Endothelial cell (in vitro differentiated cells): ENCODE measurements around the gene TFDP1. TPM values are rescaled to one million over a fixed set of nuclear protein-coding genes. Genes with fewer than 3 reads are reported as not detected.
"Not testable (repeated sequence)": the region's sequence is repeated elsewhere in the genome, so short reads cannot be mapped to it uniquely, and the experiment has no call there.

Experiments used
- DNase-seq: peaks from one replicate; pipeline ENCODE4 v3.0.0; 2021; ENCODE audit warnings: low spot score
- H3K27ac Mint-ChIP-seq: one replicate; pipeline ENCODE4 v1.8.0; 2021; ENCODE audit warnings: mixed read lengths, inconsistent platforms; ENCODE audit not compliant: unreplicated experiment
- H3K27me3 Mint-ChIP-seq: one replicate; pipeline ENCODE4 v1.8.0; 2021; ENCODE audit warnings: mild to moderate bottlenecking, moderate library complexity, mixed read lengths, inconsistent platforms; ENCODE audit not compliant: unreplicated experiment
- H3K36me3 Mint-ChIP-seq: one replicate; pipeline ENCODE4 v1.8.0; 2021; ENCODE audit warnings: mild to moderate bottlenecking, low read depth, mixed read lengths, inconsistent platforms; ENCODE audit not compliant: unreplicated experiment
- H3K4me1 Mint-ChIP-seq: one replicate; pipeline ENCODE4 v1.8.0; 2021; ENCODE audit warnings: mild to moderate bottlenecking, mixed read lengths, inconsistent platforms; ENCODE audit not compliant: unreplicated experiment
- H3K4me3 Mint-ChIP-seq: one replicate; pipeline ENCODE4 v1.8.0; 2021; ENCODE audit warnings: mild to moderate bottlenecking, mixed read lengths, inconsistent platforms; ENCODE audit not compliant: unreplicated experiment
- H3K9me3 Mint-ChIP-seq: one replicate; pipeline ENCODE4 v1.8.0; 2021; ENCODE audit warnings: mixed read lengths, inconsistent platforms; ENCODE audit not compliant: unreplicated experiment
- CTCF ChIP-seq: fragments of 200-600 bp; sonication (generic); IDR thresholded peaks from one replicate; pipeline ENCODE4 v1.5.0; 2021; ENCODE audit warnings: antibody characterized with exemption; ENCODE audit not compliant: unreplicated experiment
- total RNA-seq: library from RNA; stranded (reverse); fragmentation: NEBNext Ultra II Directional; extraction: Animal tissue kit (Norgen Biotek cat#: 25700); gene quantifications from one replicate; pipeline ENCODE4 v1.2.1, GENCODE V29; 2021; ENCODE audit not compliant: unreplicated experiment

Gene TFDP1
- total RNA-seq, 1 donor from 2014 or later, result 65.8 TPM

GRCh38 chr13:113623491-113624234 is 39.1 kb downstream of the TFDP1 start:
- Mint-ChIP-seq H3K27ac (no peak overlapping the region), H3K36me3 (peaks cover 56% of the 10 kb centered on the region)
- no peak for DNase-seq

GRCh38 chr13:113624235-113624587 is 39.7 kb downstream of the TFDP1 start:
- Mint-ChIP-seq H3K27ac (no peak overlapping the region), H3K27me3 (peaks cover 6% of the 10 kb centered on the region), H3K36me3 (peaks cover 56% of the 10 kb centered on the region), H3K4me3 (peak overlapping the region; percentile 59), H3K4me1 (peaks cover 19% of the 10 kb centered on the region), H3K9me3 (no peaks in the 10 kb centered on the region)
- TF ChIP-seq CTCF, result no peak
- no peak for DNase-seq

More at GRCh38 chr13:113623491-113624234, 39.1 kb downstream of the TFDP1 start:
- no peak for TF ChIP-seq CTCF
- H3K9me3 Mint-ChIP-seq, result no peaks in the 10 kb centered on the region
- peaks cover 6% of the 10 kb centered on the region for H3K27me3 Mint-ChIP-seq
- H3K4me1 Mint-ChIP-seq, result peaks cover 16% of the 10 kb centered on the region
- H3K4me3 Mint-ChIP-seq, result no peak overlapping the region

- H3K27ac Mint-ChIP-seq, DNase-seq, H3K9me3 Mint-ChIP-seq, H3K27me3 Mint-ChIP-seq: not testable (repeated sequence)
- Mint-ChIP-seq H3K4me3 (peak overlapping the region; percentile 59), H3K36me3 (peaks cover 56% of the 10 kb centered on the region), H3K4me1 (peaks cover 25% of the 10 kb centered on the region)
These were observed 40.2 kb downstream of the TFDP1 start for GRCh38 chr13:113624640-113625304.

- no peak for DNase-seq
- Mint-ChIP-seq H3K9me3 (no peaks in the 10 kb centered on the region), H3K4me1 (peaks cover 31% of the 10 kb centered on the region), H3K4me3 (peak overlapping the region; percentile 51), H3K36me3 (peaks cover 50% of the 10 kb centered on the region), H3K27me3 (peaks cover 10% of the 10 kb centered on the region), H3K27ac (peak overlapping the region; percentile 9)
- TF ChIP-seq CTCF, result no peak
These were observed 41.6 kb downstream of the TFDP1 start for GRCh38 chr13:113625965-113626721.

GRCh38 chr13:113627136-113627535 is 42.6 kb downstream of the TFDP1 start:
- Mint-ChIP-seq H3K36me3 (peaks cover 53% of the 10 kb centered on the region), H3K9me3 (no peaks in the 10 kb centered on the region), H3K27me3 (peaks cover 11% of the 10 kb centered on the region), H3K4me3 (peak overlapping the region; percentile 23), H3K27ac (no peak overlapping the region), H3K4me1 (peaks cover 40% of the 10 kb centered on the region)
- TF ChIP-seq CTCF, result no peak
- DNase-seq, result no peak
